ENCODE measurements around the gene TECR.
"Not testable (repeated sequence)": the region's sequence is repeated elsewhere in the genome, so short reads cannot be mapped to it uniquely, and the experiment has no call there.

The TECR gene

GRCh38 chr19:14599548-14600147 lies 70.3 kb downstream of the TECR start:
- DNase-seq = no peak

- DNase-seq = no peak
These were observed 74.6 kb downstream of the TECR start for GRCh38 chr19:14603990-14604387.

- DNase-seq = no peak
These were observed 77.2 kb downstream of the TECR start for GRCh38 chr19:14606627-14607026.

GRCh38 chr19:14611051-14611450 lies 81.7 kb downstream of the TECR start:
- DNase-seq = no peak

- DNase-seq = not testable (repeated sequence)
These were observed 82.8 kb downstream of the TECR start for GRCh38 chr19:14612242-14612641.

GRCh38 chr19:14612657-14613056 lies 83.3 kb downstream of the TECR start:
- no peak for DNase-seq

- not testable (repeated sequence) for DNase-seq
These were observed 84.2 kb downstream of the TECR start for GRCh38 chr19:14613399-14614098.

GRCh38 chr19:14614099-14614412 lies 84.7 kb downstream of the TECR start:
- DNase-seq = no peak
